GM12892 (cell line): ENCODE data around the gene LRCH3.

Source experiments
- POLR2A ChIP-seq: IDR thresholded peaks from 2 replicates; pipeline ENCODE4 v1.6.1; 2011; ENCODE audit warnings: low read depth, low read length, control low read depth
- POLR2AphosphoS5 ChIP-seq: IDR thresholded peaks from 2 replicates; pipeline ENCODE4 v1.6.1; 2011; ENCODE audit warnings: low read depth, low read length, control low read depth

DNA sequence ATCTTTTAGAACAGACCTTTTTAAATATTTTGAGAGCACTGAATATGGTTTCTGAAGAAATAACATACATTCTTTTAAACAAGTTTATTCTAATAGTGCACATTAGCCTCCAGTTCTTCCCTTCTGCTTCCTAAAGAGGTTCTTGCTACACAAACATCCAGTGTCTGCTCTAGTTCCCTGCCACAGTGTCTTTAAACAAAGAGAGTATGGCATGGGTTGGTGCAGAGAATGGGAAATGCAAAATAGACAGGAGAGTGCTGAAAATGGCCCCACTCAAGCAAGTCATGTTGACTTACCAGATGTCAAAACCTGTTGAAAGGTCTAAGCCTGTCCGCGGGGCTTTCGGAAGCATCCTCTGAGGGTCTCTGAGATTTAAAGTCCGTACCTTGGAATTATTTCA is 86.8 kb downstream of the LRCH3 start:
- TF ChIP-seq POLR2A (no peak), POLR2AphosphoS5 (no peak)
